Keratinocyte (primary cell): ENCODE data around the gene SURF1. TPM values are rescaled to one million over a fixed set of nuclear protein-coding genes. Genes with fewer than 3 reads are reported as not detected.

ENCODE experiments used
- DNase-seq: peaks from one replicate; pipeline ENCODE4 v3.0.0-alpha.2; 2011; ENCODE audit warnings: low read depth, missing footprints, low spot score
- FAIRE-seq: peaks from 2 replicates; lab custom pipeline; 2011; peaks lifted over from hg19 to GRCh38; lab: Jason Lieb, UNC
- H2AFZ ChIP-seq: 2 replicates; pipeline ENCODE4 v1.6.0; 2012; ENCODE audit warnings: low read length, control low read depth, inconsistent platforms; ENCODE audit not compliant: control insufficient read depth
- H3K27ac ChIP-seq: 2 replicates; pipeline ENCODE4 v1.5.1; 2011; ENCODE audit warnings: low read length; ENCODE audit not compliant: control insufficient read depth, insufficient read depth
- H3K27me3 ChIP-seq: 3 replicates; pipeline ENCODE4 v1.6.0; 2011; ENCODE audit warnings: low read length; ENCODE audit not compliant: control insufficient read depth, insufficient read depth; ENCODE audit errors: extremely low read depth
- H3K36me3 ChIP-seq, 2 experiments: 2 replicates in 1 of 2; 3 replicates in 1 of 2; pipeline ENCODE4 v1.5.1; 2011; ENCODE audit warnings: low read length in 2 of 2, mild to moderate bottlenecking in 1 of 2; ENCODE audit not compliant: control insufficient read depth in 2 of 2, insufficient read depth in 2 of 2; ENCODE audit errors: extremely low read depth in 1 of 2
- H3K4me1 ChIP-seq: 3 replicates; pipeline ENCODE4 v1.5.1; 2011; ENCODE audit warnings: low read length; ENCODE audit not compliant: control insufficient read depth, insufficient read depth; ENCODE audit errors: extremely low read depth
- H3K4me2 ChIP-seq: 3 replicates; pipeline ENCODE4 v1.6.0; 2011; ENCODE audit warnings: low read depth, low read length; ENCODE audit not compliant: control insufficient read depth, insufficient read depth; ENCODE audit errors: extremely low read depth
- H3K4me3 ChIP-seq, 3 experiments: fragments of 200-600 bp in 1 of 3; sonication (generic) in 1 of 3; 2 replicates in 2 of 3; 3 replicates in 1 of 3; pipeline ENCODE4 v1.5.1; 2011 to 2016; ENCODE audit warnings: low read length in 3 of 3, mild to moderate bottlenecking in 3 of 3, control low read depth in 2 of 3, inconsistent platforms in 1 of 3, low read depth in 1 of 3, mixed read lengths in 1 of 3, mixed run types in 1 of 3, moderate library complexity in 1 of 3; ENCODE audit not compliant: control insufficient read depth in 2 of 3, insufficient read depth in 2 of 3; ENCODE audit errors: extremely low read depth in 1 of 3
- H3K79me2 ChIP-seq: 2 replicates; pipeline ENCODE4 v1.6.0; 2012; ENCODE audit warnings: low read length; ENCODE audit not compliant: control insufficient read depth, insufficient read depth
- H3K9ac ChIP-seq: 3 replicates; pipeline ENCODE4 v1.6.0; 2011; ENCODE audit warnings: low read length; ENCODE audit not compliant: control insufficient read depth, insufficient read depth; ENCODE audit errors: extremely low read depth
- H3K9me1 ChIP-seq: 3 replicates; pipeline ENCODE4 v1.6.0; 2011; ENCODE audit warnings: low read length; ENCODE audit not compliant: control insufficient read depth, insufficient read depth; ENCODE audit errors: extremely low read depth
- H3K9me3 ChIP-seq: 2 replicates; pipeline ENCODE4 v1.5.1; 2012; ENCODE audit warnings: low read depth, low read length; ENCODE audit not compliant: control insufficient read depth
- H4K20me1 ChIP-seq: 3 replicates; pipeline ENCODE4 v1.6.0; 2011; ENCODE audit warnings: low read length; ENCODE audit not compliant: control insufficient read depth, insufficient read depth; ENCODE audit errors: extremely low read depth
- EZH2 ChIP-seq: IDR thresholded peaks from one replicate; pipeline ENCODE4 v1.6.1; 2012; ENCODE audit warnings: inconsistent platforms, mild to moderate bottlenecking, low read length, moderate library complexity
- dilution Hi-C: fragments of 300-500 bp; cut with MboI; formaldehyde crosslinking; loops from one replicate; pipeline ENCODE4 v1.7.0; 2020; ENCODE audit warnings: low sequenced_read_pairs; ENCODE audit not compliant: extremely low pct_ligation_motif_present
- polyA plus RNA-seq, 5 experiments: library from polyadenylated mRNA; depleted of rRNA in 3 of 5; stranded (reverse) in 3 of 5; stranded (forward) in 1 of 5; unstranded in 1 of 5; fragments of >200 nt; gene quantifications; 1 replicate in 1 of 5; 2 replicates in 3 of 5; 3 replicates in 1 of 5; pipeline versions ENCODE4 v1.2.1 to v1.2.3, GENCODE V29; 2011 to 2012; ENCODE audit warnings: missing spikeins in 2 of 5, low read depth in 1 of 5, low replicate concordance in 1 of 5
- TF ChIP-seq, protein P1 (sequence below), 3 experiments: IDR thresholded peaks in 1 of 3; conservative IDR thresholded peaks in 1 of 3; optimal IDR thresholded peaks in 1 of 3; 2 replicates in 2 of 3; 3 replicates in 1 of 3; pipeline versions ENCODE3 to v1.5.1; 2011; ENCODE audit warnings: low read length in 3 of 3, mild to moderate bottlenecking in 3 of 3, moderate library complexity in 2 of 3, control low read depth in 1 of 3, inconsistent platforms in 1 of 3; ENCODE audit not compliant: insufficient read depth in 2 of 3; ENCODE audit errors: extremely low read depth in 1 of 3

SURF1 gene
- polyA plus RNA-seq, 1 donor (not counting 4 experiments of a cell fraction or from before 2014, with no cell fraction given), result 31.1 TPM

DNA sequence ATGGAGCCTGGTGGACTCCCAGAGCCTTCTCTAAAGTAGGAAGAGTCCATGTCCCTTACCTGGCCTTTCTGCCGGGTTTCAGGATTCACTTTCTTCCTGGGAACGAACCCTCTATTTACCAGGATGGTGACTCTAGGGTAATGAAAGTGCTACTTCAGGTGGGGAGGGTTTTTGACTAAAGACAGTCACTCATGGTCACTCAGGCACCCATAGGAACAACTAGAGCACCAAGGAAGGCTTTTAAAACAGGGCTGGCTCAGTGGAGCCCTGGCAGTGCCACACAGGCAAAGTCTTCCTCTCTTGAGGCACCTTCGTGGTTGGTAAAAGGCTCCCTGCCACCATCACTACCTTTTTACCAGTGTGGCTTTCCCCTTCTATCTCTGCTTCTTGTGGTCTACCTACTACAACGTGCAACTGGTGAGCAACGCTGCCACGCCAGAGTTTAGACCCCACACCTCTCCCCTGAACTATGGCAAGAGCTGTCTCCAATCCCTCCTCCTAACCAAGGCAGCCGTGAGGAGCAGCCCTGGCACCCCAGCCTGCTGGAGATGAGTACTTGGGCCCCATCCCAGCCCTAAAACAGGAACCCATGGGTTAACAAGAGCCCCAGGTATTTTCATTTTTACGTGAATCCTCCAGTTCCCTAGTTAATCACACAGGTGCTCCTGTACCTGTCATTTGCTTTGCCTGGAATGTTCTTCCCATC is 3.5 kb downstream of the SURF1 start:
- Histone ChIP-seq H3K9me1 (no peaks in the 10 kb centered on the region), H3K27ac (no peak overlapping the region), H4K20me1 (peaks cover 9% of the 10 kb centered on the region), H3K79me2 (peaks cover 44% of the 10 kb centered on the region), H3K9ac (no peak overlapping the region), H3K9me3 (no peaks in the 10 kb centered on the region), H3K27me3 (no peaks in the 10 kb centered on the region), H2AFZ (no peak overlapping the region), H3K36me3 (peaks cover 34 to 37% of the 10 kb centered on the region in 2 experiments), H3K4me3 (no peak overlapping the region), H3K4me2 (no peak overlapping the region), H3K4me1 (peaks cover 31% of the 10 kb centered on the region)
- DNase-seq, result no peak
- dilution Hi-C loops, result no loop called here
- FAIRE-seq, result no peak
- TF ChIP-seq, protein P1, sequence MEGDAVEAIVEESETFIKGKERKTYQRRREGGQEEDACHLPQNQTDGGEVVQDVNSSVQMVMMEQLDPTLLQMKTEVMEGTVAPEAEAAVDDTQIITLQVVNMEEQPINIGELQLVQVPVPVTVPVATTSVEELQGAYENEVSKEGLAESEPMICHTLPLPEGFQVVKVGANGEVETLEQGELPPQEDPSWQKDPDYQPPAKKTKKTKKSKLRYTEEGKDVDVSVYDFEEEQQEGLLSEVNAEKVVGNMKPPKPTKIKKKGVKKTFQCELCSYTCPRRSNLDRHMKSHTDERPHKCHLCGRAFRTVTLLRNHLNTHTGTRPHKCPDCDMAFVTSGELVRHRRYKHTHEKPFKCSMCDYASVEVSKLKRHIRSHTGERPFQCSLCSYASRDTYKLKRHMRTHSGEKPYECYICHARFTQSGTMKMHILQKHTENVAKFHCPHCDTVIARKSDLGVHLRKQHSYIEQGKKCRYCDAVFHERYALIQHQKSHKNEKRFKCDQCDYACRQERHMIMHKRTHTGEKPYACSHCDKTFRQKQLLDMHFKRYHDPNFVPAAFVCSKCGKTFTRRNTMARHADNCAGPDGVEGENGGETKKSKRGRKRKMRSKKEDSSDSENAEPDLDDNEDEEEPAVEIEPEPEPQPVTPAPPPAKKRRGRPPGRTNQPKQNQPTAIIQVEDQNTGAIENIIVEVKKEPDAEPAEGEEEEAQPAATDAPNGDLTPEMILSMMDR (optimal IDR thresholded peaks at IDR 0.05 in 1 of 3, IDR thresholded peaks at IDR 0.05 in 1 of 3, conservative IDR thresholded peaks at IDR 0.05 in 1 of 3; ENCODE audit: extremely low read depth in 1 of 3, insufficient read depth in 2 of 3, low read length in 3 of 3), result no peak
- TF ChIP-seq EZH2, result no peak

DNA sequence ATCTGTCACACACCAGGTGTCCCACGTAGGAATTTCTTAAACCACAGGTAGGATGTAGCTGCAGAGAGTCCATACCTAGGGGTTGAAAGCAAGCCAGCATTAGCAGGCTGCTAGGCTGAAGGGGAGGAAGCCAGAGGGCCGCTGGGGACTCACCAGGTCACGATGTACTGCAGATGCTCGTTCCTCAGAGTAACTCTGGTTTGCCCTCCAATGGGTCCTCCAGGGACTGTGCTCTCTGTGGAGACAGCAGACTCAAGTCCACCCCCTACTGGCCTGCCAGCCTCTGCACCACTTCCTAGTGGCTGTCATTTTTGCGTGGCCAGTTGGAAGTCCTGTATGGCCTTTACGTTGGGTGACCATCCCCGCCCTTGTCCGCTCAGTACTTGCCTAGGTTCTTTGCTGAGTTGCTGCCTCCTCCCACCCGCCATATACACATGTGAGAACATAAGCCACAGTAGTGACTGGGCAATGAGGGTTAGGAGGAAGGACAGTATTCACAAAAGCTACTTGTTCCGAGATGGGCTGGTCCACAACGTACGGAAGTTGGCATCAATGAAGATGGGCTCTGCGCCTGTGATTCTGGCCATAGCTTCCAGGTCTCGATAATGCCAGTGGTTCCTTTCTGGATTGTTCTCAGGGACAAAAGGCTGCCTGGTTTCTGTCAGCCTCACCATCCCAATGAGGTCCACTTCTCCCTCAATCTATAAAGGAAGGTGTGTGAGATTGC is 4.2 kb downstream of the SURF1 start:
- no peak overlapping the region for H3K9ac ChIP-seq
- no peak for TF ChIP-seq EZH2
- TF ChIP-seq, protein P1 (optimal IDR thresholded peaks at IDR 0.05 in 1 of 3, IDR thresholded peaks at IDR 0.05 in 1 of 3, conservative IDR thresholded peaks at IDR 0.05 in 1 of 3; ENCODE audit: extremely low read depth in 1 of 3, insufficient read depth in 2 of 3, low read length in 3 of 3), result peak in 2 of 3 experiments; percentile 81 to 89
- FAIRE-seq (no peak), DNase-seq (no peak)
- no peaks in the 10 kb centered on the region for H3K9me1 ChIP-seq
- H3K27me3 ChIP-seq, result no peaks in the 10 kb centered on the region
- H3K4me2 ChIP-seq, result no peak overlapping the region
- no peaks in the 10 kb centered on the region for H3K9me3 ChIP-seq
- dilution Hi-C loops, result no loop called here
- H4K20me1 ChIP-seq, result peaks cover 9% of the 10 kb centered on the region
- H3K36me3 ChIP-seq, result peaks cover 32 to 36% of the 10 kb centered on the region in 2 experiments
- peaks cover 40% of the 10 kb centered on the region for H3K79me2 ChIP-seq
- H3K4me1 ChIP-seq, result peaks cover 24% of the 10 kb centered on the region
- no peak overlapping the region for H2AFZ ChIP-seq
- H3K27ac ChIP-seq, result no peak overlapping the region
- no peak overlapping the region for H3K4me3 ChIP-seq
